ENCODE results near the gene NEMP1. TPM values are rescaled to one million over a fixed set of nuclear protein-coding genes. Genes with fewer than 3 reads are reported as not detected.

The NEMP1 gene
- total and polyA plus RNA-seq, 4 donors, result 1.4 to 10.9 (median 3.2) TPM

DNA sequence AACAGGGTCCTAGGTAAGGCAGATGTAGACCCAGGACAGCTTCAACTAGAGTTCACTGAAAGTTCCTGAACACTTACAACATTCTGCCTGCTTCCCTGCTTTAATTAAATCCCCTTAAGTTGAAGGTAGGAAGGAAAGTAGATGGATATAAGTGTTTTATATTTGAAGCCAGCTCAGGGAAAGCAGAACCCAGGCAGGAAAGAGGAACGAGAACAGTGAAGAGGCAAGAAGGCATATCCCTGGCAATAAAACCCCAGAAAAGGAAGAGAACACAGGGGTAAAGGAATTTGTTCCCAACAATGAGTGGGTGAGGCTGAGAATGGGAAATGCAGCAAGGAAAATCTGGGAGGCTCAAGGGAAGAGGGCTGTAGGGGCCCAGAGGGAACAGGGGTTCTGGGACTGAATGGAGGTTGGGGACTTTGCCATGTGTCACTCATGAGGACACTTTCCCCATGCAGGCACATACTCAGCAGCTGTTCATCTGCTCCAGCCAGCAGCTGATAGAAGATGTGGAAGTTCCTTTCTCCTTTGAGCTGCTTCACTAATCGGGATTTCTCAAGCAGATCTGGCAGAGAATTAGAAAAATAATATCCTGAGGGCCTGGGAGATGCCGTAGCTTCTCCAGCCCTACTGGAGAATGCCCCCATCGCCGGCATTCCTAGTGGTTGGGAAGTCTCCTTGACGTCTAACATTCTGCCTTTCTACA is 32.4 kb downstream of the NEMP1 start:
- H3K36me3 ChIP-seq (ENCODE audit: control insufficient read depth in 4 of 4, insufficient read depth in 3 of 4, low read depth in 1 of 4, low read length in 3 of 4), result no peaks in the 10 kb centered on the region

More for the DNA sequence above, 32.4 kb downstream of the NEMP1 start:
- H3K9ac ChIP-seq (ENCODE audit: low read depth in 1 of 2, low read length in 2 of 2), result no peak overlapping the region
- TF ChIP-seq NR2F2 (IDR thresholded peaks at IDR 0.05) (no peak), RXRA (IDR thresholded peaks at IDR 0.05) (no peak), FOXA1 (IDR thresholded peaks at IDR 0.05) (no peak), EGR1 (IDR thresholded peaks at IDR 0.05; ENCODE audit: low read depth in 2 of 2) (no peak), TAF1 (conservative IDR thresholded peaks at IDR 0.05) (no peak), SP1 (IDR thresholded peaks at IDR 0.05) (no peak), REST (IDR thresholded peaks at IDR 0.05) (no peak), MAX (IDR thresholded peaks at IDR 0.05) (no peak), HNF4A (conservative IDR thresholded peaks at IDR 0.05) (no peak), CTCF (IDR thresholded peaks at IDR 0.05; ENCODE audit: low read depth, low read length, missing input control) (no peak), RAD21 (IDR thresholded peaks at IDR 0.05) (no peak), JUND (IDR thresholded peaks at IDR 0.05) (no peak), GABPA (IDR thresholded peaks at IDR 0.05 in 1 of 2, conservative IDR thresholded peaks at IDR 0.05 in 1 of 2) (no peak), FOXA2 (IDR thresholded peaks at IDR 0.05) (no peak), HNF4G (IDR thresholded peaks at IDR 0.05) (no peak)
- TF ChIP-seq, protein P1, sequence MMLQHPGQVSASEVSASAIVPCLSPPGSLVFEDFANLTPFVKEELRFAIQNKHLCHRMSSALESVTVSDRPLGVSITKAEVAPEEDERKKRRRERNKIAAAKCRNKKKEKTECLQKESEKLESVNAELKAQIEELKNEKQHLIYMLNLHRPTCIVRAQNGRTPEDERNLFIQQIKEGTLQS (IDR thresholded peaks at IDR 0.05), result no peak
- TF ChIP-seq, protein P2, sequence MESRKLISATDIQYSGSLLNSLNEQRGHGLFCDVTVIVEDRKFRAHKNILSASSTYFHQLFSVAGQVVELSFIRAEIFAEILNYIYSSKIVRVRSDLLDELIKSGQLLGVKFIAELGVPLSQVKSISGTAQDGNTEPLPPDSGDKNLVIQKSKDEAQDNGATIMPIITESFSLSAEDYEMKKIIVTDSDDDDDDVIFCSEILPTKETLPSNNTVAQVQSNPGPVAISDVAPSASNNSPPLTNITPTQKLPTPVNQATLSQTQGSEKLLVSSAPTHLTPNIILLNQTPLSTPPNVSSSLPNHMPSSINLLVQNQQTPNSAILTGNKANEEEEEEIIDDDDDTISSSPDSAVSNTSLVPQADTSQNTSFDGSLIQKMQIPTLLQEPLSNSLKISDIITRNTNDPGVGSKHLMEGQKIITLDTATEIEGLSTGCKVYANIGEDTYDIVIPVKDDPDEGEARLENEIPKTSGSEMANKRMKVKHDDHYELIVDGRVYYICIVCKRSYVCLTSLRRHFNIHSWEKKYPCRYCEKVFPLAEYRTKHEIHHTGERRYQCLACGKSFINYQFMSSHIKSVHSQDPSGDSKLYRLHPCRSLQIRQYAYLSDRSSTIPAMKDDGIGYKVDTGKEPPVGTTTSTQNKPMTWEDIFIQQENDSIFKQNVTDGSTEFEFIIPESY (IDR thresholded peaks at IDR 0.05), result no peak
- H3K27me3 ChIP-seq (ENCODE audit: control insufficient read depth in 4 of 4, insufficient read depth in 4 of 4, low read length in 3 of 4), result no peaks in the 10 kb centered on the region
- 71% methylated on average over 6 of the region's 6 CpGs for WGBS
- no peaks in the 10 kb centered on the region for H3K9me3 ChIP-seq (ENCODE audit: control insufficient read depth in 4 of 4, low read length in 3 of 4)
- H3K4me3 ChIP-seq (ENCODE audit: low read depth in 1 of 3, low read length in 3 of 3), result no peak overlapping the region
- DNase-seq (ENCODE audit: low spot score), result no peak
- H3K4me1 ChIP-seq (ENCODE audit: control insufficient read depth in 4 of 4, insufficient read depth in 4 of 4, low read length in 3 of 4), result no peaks in the 10 kb centered on the region
- no peak overlapping the region for H3K27ac ChIP-seq (ENCODE audit: low read depth in 1 of 2, low read length in 2 of 2)

All from liver (tissue), 9 donors.